Spinal cord (tissue), 10 donors: Measurements from ENCODE around the gene PITX1. TPM values are rescaled to one million over a fixed set of nuclear protein-coding genes. Genes with fewer than 3 reads are reported as not detected.

Experiments
- DNase-seq, 6 donors: peaks; one replicate each; pipeline versions ENCODE4 v3.0.0 to v3.0.0-alpha.2; 2013 to 2015; ENCODE audit warnings: low spot score in 6 of 6, low read depth in 4 of 6
- H3K27ac ChIP-seq: one replicate; pipeline ENCODE4 v1.5.1; 2013; ENCODE audit warnings: low read depth, low read length, control low read depth
- H3K27me3 ChIP-seq: one replicate; pipeline ENCODE4 v1.6.1; 2013; ENCODE audit warnings: low read length; ENCODE audit not compliant: control insufficient read depth, insufficient read depth
- H3K36me3 ChIP-seq: one replicate; pipeline ENCODE4 v1.6.1; 2013; ENCODE audit warnings: low read length; ENCODE audit not compliant: control insufficient read depth, insufficient read depth
- H3K4me1 ChIP-seq: one replicate; pipeline ENCODE4 v1.6.1; 2013; ENCODE audit warnings: low read length; ENCODE audit not compliant: control insufficient read depth, insufficient read depth
- H3K4me3 ChIP-seq: one replicate; pipeline ENCODE4 v1.5.1; 2013; ENCODE audit warnings: low read depth, low read length, control low read depth
- H3K9me3 ChIP-seq: one replicate; pipeline ENCODE4 v1.6.1; 2013; ENCODE audit warnings: low read length; ENCODE audit not compliant: control insufficient read depth, insufficient read depth
- WGBS: methylation state at CpG from one replicate; pipeline ENCODE4 v1.1.5; 2013; ENCODE audit warnings: missing lambda C conversion rate; ENCODE audit not compliant: insufficient coverage; 5-methylcytosine and 5-hydroxymethylcytosine counted together
- polyA plus RNA-seq, 2 donors: library from polyadenylated mRNA; unstranded; fragments of 120-200 nt; gene quantifications; one replicate each; pipeline ENCODE4 v1.2.1, GENCODE V29; 2013; ENCODE audit not compliant: insufficient read length in 2 of 2
- total RNA-seq, 2 donors: library from RNA; depleted of rRNA in 1 of 2; stranded (reverse); fragments of 120-200 nt in 1 of 2; fragments of >200 nt in 1 of 2; gene quantifications; one replicate each; pipeline versions ENCODE4 v1.2.3 to v1.2.4, GENCODE V29; 2013 to 2014
- donor health status: healthy.

The PITX1 gene
- total and polyA plus RNA-seq, 4 donors = 0.11 TPM; not detected in 3

DNA sequence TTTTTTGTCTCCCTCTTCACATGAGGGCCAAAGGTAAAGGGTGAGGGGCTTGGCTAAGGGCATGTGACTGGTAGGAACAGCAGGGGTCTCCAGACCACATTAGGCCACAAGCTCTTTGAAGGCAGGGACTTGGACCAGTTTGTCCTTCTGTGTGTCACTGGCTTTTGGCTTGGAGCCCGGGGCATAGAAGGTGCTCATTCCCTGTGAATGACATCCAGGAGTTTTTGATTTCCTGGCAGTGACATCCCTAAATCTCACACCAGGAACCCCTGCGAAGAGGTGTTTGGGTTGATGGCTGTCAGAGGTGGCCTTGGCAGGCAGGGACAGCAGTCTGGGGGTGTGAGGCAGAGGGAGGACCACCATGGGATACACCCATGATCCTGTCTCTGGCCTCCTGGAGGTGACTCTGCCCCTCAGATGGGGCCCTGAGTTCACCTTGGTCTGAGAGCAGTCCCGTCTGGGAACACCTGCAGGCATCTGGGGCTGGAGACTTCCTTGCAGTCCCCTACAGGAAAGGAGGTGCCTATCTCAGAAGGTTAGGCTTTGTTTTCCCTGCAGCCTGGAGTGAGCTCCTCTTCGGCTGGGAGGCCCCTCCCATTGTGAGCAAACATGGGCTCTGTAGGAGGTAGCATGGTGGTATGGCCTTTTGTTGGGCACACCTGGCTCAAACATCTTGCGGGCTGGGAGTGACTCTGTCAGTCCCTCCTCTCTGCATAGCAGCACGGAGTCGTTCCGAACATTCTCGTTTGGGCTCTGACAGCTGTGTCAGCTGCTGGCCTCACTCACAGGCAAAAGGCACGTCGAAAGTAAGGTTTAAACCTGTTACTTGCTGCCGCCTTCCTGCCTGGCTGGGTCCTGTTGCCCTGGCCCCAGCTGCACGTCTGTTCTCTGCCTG, 38.6 kb upstream of the PITX1 start:
- Histone ChIP-seq H3K27me3 (no peaks in the 10 kb centered on the region), H3K36me3 (no peaks in the 10 kb centered on the region), H3K27ac (no peak overlapping the region), H3K9me3 (no peaks in the 10 kb centered on the region), H3K4me1 (peaks cover 10% of the 10 kb centered on the region), H3K4me3 (no peak overlapping the region)
- WGBS = 57% methylated on average over 13 of the region's 13 CpGs
- DNase-seq = no peak

DNA sequence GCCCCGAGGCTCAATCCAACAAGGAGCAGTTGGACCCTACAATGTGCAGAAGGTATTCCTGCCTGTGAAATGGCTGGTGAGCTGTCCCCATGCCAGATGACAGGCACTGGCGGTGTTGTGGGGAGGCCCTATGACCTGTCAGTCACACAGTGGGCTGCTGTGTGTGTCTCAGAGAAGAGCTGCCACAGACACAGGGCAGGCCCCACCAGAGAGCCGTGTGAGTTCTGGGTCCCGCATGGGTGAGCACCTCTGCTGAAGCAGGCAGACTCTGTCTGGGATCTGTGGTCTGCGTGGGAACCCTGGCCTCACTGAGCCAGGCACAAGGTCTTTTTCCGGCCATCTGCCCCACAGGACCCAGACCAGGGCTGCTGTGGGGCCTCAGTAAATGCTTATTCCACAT, 37.3 kb upstream of the PITX1 start:
- Histone ChIP-seq H3K9me3 (no peaks in the 10 kb centered on the region), H3K36me3 (no peaks in the 10 kb centered on the region), H3K27ac (no peak overlapping the region), H3K4me3 (no peak overlapping the region), H3K4me1 (peaks cover 7% of the 10 kb centered on the region), H3K27me3 (no peaks in the 10 kb centered on the region)
- no peak for DNase-seq
- WGBS = 94% methylated on average over 6 of the region's 6 CpGs

DNA sequence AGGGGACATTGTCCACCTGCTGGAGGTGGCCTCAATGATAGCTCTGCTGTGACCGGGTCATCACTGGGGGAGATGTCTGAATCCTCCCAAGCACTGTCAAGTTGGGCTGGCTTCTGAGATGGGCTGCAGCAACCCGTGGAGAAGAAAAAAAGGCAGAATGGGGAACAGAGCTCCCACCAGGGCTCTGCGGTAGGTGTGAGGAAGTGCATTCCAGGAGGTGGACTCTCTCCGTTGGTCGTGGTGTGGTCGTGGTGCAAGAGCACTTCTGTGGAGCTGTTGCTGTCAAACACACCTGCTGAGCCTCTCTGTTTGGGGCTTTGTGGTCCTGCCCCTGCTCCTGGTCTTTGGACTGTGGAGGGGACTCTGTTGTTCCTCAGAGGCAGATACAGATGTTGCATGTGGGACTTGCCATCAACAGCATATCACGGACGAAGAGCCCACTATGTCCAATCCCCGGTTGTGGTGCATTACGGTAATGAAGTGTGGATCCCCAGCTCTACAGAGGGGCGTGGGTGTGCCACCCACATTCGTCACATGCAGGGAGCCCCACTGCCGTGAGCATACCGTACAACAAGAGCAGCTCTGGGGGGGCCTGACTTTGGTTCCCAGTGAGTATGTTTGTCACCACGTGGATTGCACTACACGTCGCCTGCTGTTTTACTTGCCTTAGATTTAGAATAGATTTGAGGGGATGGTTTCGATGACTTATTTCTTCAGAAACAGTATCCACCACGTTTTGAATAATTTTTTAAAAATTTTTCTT, 36.0 kb upstream of the PITX1 start:
- no peak for DNase-seq
- WGBS = 79% methylated on average over 14 of the region's 19 CpGs
- H3K4me3 ChIP-seq = no peak overlapping the region
- no peaks in the 10 kb centered on the region for H3K36me3 ChIP-seq
- peaks cover 10% of the 10 kb centered on the region for H3K4me1 ChIP-seq
- no peak overlapping the region for H3K27ac ChIP-seq
- no peaks in the 10 kb centered on the region for H3K27me3 ChIP-seq
- H3K9me3 ChIP-seq = no peaks in the 10 kb centered on the region

DNA sequence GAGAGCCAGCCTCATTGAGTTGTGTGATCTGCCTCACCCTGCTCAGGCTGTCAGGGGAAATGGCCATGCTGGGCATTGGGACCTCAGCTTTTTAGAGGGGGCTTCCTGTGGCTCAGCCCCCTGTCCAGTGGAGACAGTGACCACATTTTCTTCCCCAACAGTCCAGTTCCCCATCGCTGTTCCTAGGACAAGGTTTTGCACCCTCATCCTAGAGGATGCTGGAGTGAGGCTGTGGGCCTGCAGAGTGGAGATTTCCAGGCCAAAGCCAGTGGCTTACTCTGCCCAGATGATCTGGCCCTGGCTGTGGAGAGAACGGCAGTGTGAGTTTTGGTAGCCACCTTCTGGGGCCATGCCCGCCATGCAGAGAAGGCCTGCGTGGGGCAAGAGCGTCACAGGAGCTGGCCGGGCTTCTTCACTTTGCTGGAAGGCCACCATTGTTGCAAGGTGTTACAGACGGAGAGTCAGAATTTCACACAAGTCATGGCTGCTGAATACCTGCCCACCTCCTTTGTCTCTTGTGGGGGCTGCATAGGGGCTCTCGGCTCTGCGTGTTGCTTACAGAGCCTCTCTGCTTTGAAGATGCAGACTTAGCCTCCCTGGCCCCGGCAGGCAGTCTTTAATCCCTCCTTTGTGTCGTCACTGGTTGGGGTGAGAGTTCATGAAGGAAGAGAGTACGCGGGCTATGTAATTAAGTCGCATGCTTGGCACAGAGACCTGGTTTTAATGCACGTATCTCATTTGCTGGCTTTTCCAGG, 35.2 kb upstream of the PITX1 start:
- Histone ChIP-seq H3K4me1 (peaks cover 10% of the 10 kb centered on the region), H3K27ac (no peak overlapping the region), H3K4me3 (no peak overlapping the region), H3K27me3 (no peaks in the 10 kb centered on the region), H3K9me3 (no peaks in the 10 kb centered on the region), H3K36me3 (no peaks in the 10 kb centered on the region)
- WGBS = 65% methylated on average over 13 of the region's 15 CpGs
- DNase-seq = peak in 1 of 6 donors; percentile 1

DNA sequence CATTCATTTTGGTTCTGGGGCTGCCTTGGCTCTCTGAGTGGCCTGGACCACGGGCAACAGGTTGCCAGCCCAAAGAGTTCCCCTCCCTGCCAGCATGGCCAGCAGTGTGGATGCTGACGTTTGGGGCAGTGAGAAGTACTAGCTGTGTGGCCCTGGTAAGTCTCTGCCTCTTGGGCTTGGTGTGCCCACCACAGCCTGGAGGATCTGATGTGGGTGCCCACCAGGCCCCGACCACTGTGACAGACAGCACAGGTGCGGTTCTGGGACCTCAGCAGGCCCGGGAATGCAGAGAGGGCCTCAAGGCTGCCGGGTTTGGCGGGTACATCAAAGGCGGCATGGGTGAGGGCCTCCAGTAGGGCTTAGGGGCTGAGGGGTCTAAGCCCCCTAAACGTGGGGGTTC, 33.6 kb upstream of the PITX1 start:
- H3K4me1 ChIP-seq = peaks cover 14% of the 10 kb centered on the region
- DNase-seq = no peak
- 87% methylated on average over 9 of the region's 9 CpGs for WGBS
- no peaks in the 10 kb centered on the region for H3K36me3 ChIP-seq
- H3K4me3 ChIP-seq = no peak overlapping the region
- no peaks in the 10 kb centered on the region for H3K27me3 ChIP-seq
- H3K9me3 ChIP-seq = no peaks in the 10 kb centered on the region
- no peak overlapping the region for H3K27ac ChIP-seq

DNA sequence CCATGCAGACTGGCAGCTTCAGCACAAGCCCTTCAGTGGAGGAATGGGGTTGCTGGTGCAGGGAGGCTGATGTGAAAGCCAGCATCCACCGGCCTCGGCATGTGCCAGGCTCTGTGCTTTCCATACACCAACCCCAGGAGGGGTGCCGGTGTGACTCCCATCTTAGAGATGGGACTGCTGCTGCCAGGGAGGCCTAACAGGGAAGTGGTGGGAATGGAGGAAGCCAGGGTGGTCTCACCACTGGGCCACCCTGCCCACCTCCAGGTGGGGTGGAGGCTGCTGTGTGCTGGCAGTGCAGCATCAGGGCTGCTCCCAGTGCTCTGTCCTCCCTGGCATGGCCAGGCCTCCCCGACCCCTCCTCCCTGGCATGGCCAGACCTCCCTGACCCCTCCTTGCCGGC, 32.8 kb upstream of the PITX1 start:
- no peaks in the 10 kb centered on the region for H3K9me3 ChIP-seq
- peaks cover 14% of the 10 kb centered on the region for H3K4me1 ChIP-seq
- DNase-seq = no peak
- H3K27ac ChIP-seq = no peak overlapping the region
- no peaks in the 10 kb centered on the region for H3K36me3 ChIP-seq
- H3K27me3 ChIP-seq = no peaks in the 10 kb centered on the region
- H3K4me3 ChIP-seq = no peak overlapping the region
- WGBS = 76% methylated on average over 4 of the region's 5 CpGs

DNA sequence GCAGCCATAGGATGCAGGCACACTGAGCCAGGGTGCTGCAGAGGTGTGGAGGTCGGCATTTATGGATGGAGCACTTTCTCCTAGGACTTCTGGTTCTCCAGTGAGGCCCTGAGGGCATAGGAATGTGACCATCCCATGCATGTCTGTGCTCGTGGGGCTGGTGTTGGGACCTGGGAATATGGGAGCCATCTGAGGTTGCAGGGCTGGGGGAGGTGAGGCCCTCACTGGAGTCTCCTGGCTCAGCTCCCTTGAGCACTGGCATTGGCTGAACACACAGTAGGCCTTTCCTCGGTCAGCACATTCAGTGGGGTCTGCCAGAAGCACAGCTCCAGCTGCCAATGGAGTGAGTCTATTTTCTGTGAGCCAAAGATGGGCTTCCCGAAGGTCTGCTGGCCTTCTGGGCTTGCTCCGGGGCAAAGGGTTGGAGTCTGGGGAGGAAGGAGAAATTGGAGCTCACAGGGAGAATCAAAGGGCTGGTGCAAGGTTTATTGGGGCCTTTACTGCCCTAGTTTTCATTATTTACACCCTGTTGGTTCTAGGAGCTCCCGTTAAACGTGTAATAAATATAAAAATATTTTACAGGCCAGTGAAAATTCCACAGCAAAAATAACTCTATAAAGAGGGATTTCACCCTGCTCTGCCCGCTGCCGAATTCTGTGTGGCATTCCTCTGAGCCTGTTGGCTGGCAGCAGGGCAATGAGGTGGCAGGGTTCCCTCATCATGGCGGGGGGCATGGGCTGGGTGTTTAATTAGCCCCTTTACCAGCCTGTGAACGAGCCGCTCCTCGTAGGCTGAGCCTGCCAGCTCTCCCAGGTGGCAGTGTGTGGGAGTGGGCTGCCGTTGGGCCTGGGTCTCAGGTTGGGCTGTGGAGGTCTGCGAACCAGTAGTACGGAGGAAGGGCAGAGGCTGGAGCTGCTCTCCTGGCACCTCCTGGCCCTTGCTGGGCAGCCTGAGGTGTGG, 31.6 kb upstream of the PITX1 start:
- H3K4me3 ChIP-seq = no peak overlapping the region
- H3K27ac ChIP-seq = no peak overlapping the region
- H3K4me1 ChIP-seq = peaks cover 14% of the 10 kb centered on the region
- H3K27me3 ChIP-seq = no peaks in the 10 kb centered on the region
- H3K36me3 ChIP-seq = no peaks in the 10 kb centered on the region
- no peak for DNase-seq
- H3K9me3 ChIP-seq = no peaks in the 10 kb centered on the region
- 73% methylated on average over 14 of the region's 16 CpGs for WGBS

DNA sequence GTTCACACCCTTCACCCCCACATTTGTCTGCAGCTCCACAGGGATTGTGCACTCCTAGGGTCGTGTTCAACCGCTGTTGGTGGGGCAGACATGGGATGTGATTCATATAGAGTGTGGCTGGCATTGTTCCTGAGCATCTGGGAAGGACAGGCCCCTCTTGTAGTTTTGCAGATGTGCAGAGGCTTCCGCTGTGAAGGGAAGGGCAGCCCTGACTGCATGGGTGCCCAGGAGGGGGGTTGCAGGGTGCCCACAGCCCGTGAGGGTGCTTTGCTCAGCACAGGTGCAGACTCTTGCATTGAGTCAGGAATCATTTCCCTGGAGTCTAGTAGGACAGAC, 30.2 kb upstream of the PITX1 start:
- Histone ChIP-seq H3K36me3 (no peaks in the 10 kb centered on the region), H3K4me3 (no peak overlapping the region), H3K27me3 (no peaks in the 10 kb centered on the region), H3K9me3 (no peaks in the 10 kb centered on the region), H3K27ac (no peak overlapping the region), H3K4me1 (peaks cover 14% of the 10 kb centered on the region)
- 64% methylated on average over 4 of the region's 4 CpGs for WGBS
- DNase-seq = no peak
